Measurements from ENCODE around the gene HOXA6.

The HOXA6 gene

GRCh38 chr7:27172823-27173510, 25.4 kb upstream of the HOXA6 start:
- no peak for DNase-seq (ENCODE audit: low spot score)

- no peak for DNase-seq (ENCODE audit: low spot score)
Observed at GRCh38 chr7:27172315-27172774, 24.8 kb upstream of the HOXA6 start.

GRCh38 chr7:27171637-27172314, 24.2 kb upstream of the HOXA6 start:
- DNase-seq (ENCODE audit: low spot score), result no peak

- no peak for DNase-seq (ENCODE audit: low spot score)
Observed at GRCh38 chr7:27171325-27171636, 23.7 kb upstream of the HOXA6 start.

- DNase-seq (ENCODE audit: low spot score), result no peak
Observed at GRCh38 chr7:27170426-27171324, 23.1 kb upstream of the HOXA6 start.

- no peak for DNase-seq (ENCODE audit: low spot score)
Observed at GRCh38 chr7:27169658-27170425, 22.3 kb upstream of the HOXA6 start.

GRCh38 chr7:27168265-27168947, 20.8 kb upstream of the HOXA6 start:
- DNase-seq (ENCODE audit: low spot score), result no peak

- DNase-seq (ENCODE audit: low spot score), result no peak
Observed at GRCh38 chr7:27167916-27168264, 20.3 kb upstream of the HOXA6 start.

GRCh38 chr7:27166531-27167505, 19.2 kb upstream of the HOXA6 start:
- DNase-seq (ENCODE audit: low spot score), result no peak

GRCh38 chr7:27165996-27166530, 18.5 kb upstream of the HOXA6 start:
- no peak for DNase-seq (ENCODE audit: low spot score)

- no peak for DNase-seq (ENCODE audit: low spot score)
Observed at GRCh38 chr7:27165089-27165995, 17.8 kb upstream of the HOXA6 start, which contains the start of gene HOXA9. Gene HOXA9, minus strand, starts transcription at chr7:27165537. Its CDS starts 80 bp downstream, at chr7:27165457.

- DNase-seq (ENCODE audit: low spot score), result no peak
Observed at GRCh38 chr7:27164367-27165088, 17.0 kb upstream of the HOXA6 start.

- DNase-seq (ENCODE audit: low spot score), result no peak
Observed at GRCh38 chr7:27164045-27164366, 16.4 kb upstream of the HOXA6 start.

GRCh38 chr7:27163288-27164044, 15.9 kb upstream of the HOXA6 start:
- no peak for DNase-seq (ENCODE audit: low spot score)

GRCh38 chr7:27162561-27163287, 15.2 kb upstream of the HOXA6 start:
- DNase-seq (ENCODE audit: low spot score), result no peak

GRCh38 chr7:27161721-27162560, 14.4 kb upstream of the HOXA6 start:
- no peak for DNase-seq (ENCODE audit: low spot score)
